Neural crest cell (in vitro differentiated cells): ENCODE data around the gene GPR179. TPM values are rescaled to one million over a fixed set of nuclear protein-coding genes. Genes with fewer than 3 reads are reported as not detected.
A peak's percentile ranks its signal among the peaks of the same experiment; 100 is the strongest.

ENCODE experiments used
- DNase-seq: peaks from one replicate; pipeline ENCODE4 v3.0.0; 2021; ENCODE audit warnings: low read depth, mixed read lengths, low spot score
- H3K27ac Mint-ChIP-seq: one replicate; pipeline ENCODE4 v1.8.0; 2021; ENCODE audit warnings: mild to moderate bottlenecking, mixed read lengths; ENCODE audit not compliant: unreplicated experiment
- H3K27me3 Mint-ChIP-seq: 2 replicates; pipeline ENCODE4 v1.8.0; 2021; ENCODE audit warnings: low read depth, mild to moderate bottlenecking, mixed read lengths
- H3K36me3 Mint-ChIP-seq: 2 replicates; pipeline ENCODE4 v1.8.0; 2021; ENCODE audit warnings: low read depth, mild to moderate bottlenecking, mixed read lengths
- H3K4me1 Mint-ChIP-seq: 2 replicates; pipeline ENCODE4 v1.8.0; 2021; ENCODE audit warnings: mixed read lengths
- H3K4me3 Mint-ChIP-seq: one replicate; pipeline ENCODE4 v1.8.0; 2021; ENCODE audit warnings: mild to moderate bottlenecking, mixed read lengths
- H3K9me3 Mint-ChIP-seq: 2 replicates; pipeline ENCODE4 v1.8.0; 2021; ENCODE audit warnings: mixed read lengths
- CTCF ChIP-seq: fragments of 200-600 bp; sonication (generic); conservative IDR thresholded peaks from 2 replicates; pipeline ENCODE4 v1.5.0; 2021; ENCODE audit warnings: antibody characterized with exemption, mild to moderate bottlenecking
- total RNA-seq: library from RNA; stranded (reverse); gene quantifications from 2 replicates; pipeline ENCODE4 v1.2.1, GENCODE V29; 2021

GPR179 gene
- total RNA-seq, 1 donor from 2014 or later: 0.07 TPM

- no peaks in the 10 kb centered on the region for H3K27me3 Mint-ChIP-seq
- H3K36me3 Mint-ChIP-seq: no peaks in the 10 kb centered on the region
- peak overlapping the region; percentile 93 for H3K27ac Mint-ChIP-seq
- peaks cover 39% of the 10 kb centered on the region for H3K4me1 Mint-ChIP-seq
- no peak for DNase-seq
- no peak for TF ChIP-seq CTCF
- H3K4me3 Mint-ChIP-seq: no peak overlapping the region
- no peaks in the 10 kb centered on the region for H3K9me3 Mint-ChIP-seq
These were observed 13.7 kb downstream of the GPR179 start for GRCh38 chr17:38329808-38330730.

- Mint-ChIP-seq H3K4me1 (peaks cover 45% of the 10 kb centered on the region), H3K4me3 (no peak overlapping the region), H3K9me3 (no peaks in the 10 kb centered on the region), H3K36me3 (no peaks in the 10 kb centered on the region), H3K27ac (peak overlapping the region; percentile 60), H3K27me3 (no peaks in the 10 kb centered on the region)
- no peak for DNase-seq
- TF ChIP-seq CTCF: no peak
These were observed 14.5 kb downstream of the GPR179 start for GRCh38 chr17:38329284-38329683.

GRCh38 chr17:38328620-38329019 is 15.1 kb downstream of the GPR179 start:
- TF ChIP-seq CTCF: no peak
- H3K4me3 Mint-ChIP-seq: no peak overlapping the region
- H3K9me3 Mint-ChIP-seq: no peaks in the 10 kb centered on the region
- no peak for DNase-seq
- peaks cover 49% of the 10 kb centered on the region for H3K4me1 Mint-ChIP-seq
- H3K27me3 Mint-ChIP-seq: no peaks in the 10 kb centered on the region
- H3K36me3 Mint-ChIP-seq: no peaks in the 10 kb centered on the region
- H3K27ac Mint-ChIP-seq: no peak overlapping the region

GRCh38 chr17:38327936-38328335 is 15.8 kb downstream of the GPR179 start:
- no peak overlapping the region for H3K4me3 Mint-ChIP-seq
- H3K36me3 Mint-ChIP-seq: peaks cover 1% of the 10 kb centered on the region
- H3K9me3 Mint-ChIP-seq: no peaks in the 10 kb centered on the region
- DNase-seq: no peak
- TF ChIP-seq CTCF: no peak
- H3K27ac Mint-ChIP-seq: peak overlapping the region; percentile 32
- H3K27me3 Mint-ChIP-seq: no peaks in the 10 kb centered on the region
- peaks cover 49% of the 10 kb centered on the region for H3K4me1 Mint-ChIP-seq

- no peak overlapping the region for H3K4me3 Mint-ChIP-seq
- H3K36me3 Mint-ChIP-seq: peaks cover 6% of the 10 kb centered on the region
- no peaks in the 10 kb centered on the region for H3K9me3 Mint-ChIP-seq
- H3K27me3 Mint-ChIP-seq: no peaks in the 10 kb centered on the region
- DNase-seq: no peak
- peaks cover 53% of the 10 kb centered on the region for H3K4me1 Mint-ChIP-seq
- peak overlapping the region; percentile 94 for H3K27ac Mint-ChIP-seq
- no peak for TF ChIP-seq CTCF
These were observed 16.6 kb downstream of the GPR179 start for GRCh38 chr17:38326996-38327792.
